Measurements from ENCODE around the gene MSI2. TPM values are rescaled to one million over a fixed set of nuclear protein-coding genes. Genes with fewer than 3 reads are reported as not detected.

The MSI2 gene
- total RNA-seq, 1 donor = 23.2 TPM

DNA sequence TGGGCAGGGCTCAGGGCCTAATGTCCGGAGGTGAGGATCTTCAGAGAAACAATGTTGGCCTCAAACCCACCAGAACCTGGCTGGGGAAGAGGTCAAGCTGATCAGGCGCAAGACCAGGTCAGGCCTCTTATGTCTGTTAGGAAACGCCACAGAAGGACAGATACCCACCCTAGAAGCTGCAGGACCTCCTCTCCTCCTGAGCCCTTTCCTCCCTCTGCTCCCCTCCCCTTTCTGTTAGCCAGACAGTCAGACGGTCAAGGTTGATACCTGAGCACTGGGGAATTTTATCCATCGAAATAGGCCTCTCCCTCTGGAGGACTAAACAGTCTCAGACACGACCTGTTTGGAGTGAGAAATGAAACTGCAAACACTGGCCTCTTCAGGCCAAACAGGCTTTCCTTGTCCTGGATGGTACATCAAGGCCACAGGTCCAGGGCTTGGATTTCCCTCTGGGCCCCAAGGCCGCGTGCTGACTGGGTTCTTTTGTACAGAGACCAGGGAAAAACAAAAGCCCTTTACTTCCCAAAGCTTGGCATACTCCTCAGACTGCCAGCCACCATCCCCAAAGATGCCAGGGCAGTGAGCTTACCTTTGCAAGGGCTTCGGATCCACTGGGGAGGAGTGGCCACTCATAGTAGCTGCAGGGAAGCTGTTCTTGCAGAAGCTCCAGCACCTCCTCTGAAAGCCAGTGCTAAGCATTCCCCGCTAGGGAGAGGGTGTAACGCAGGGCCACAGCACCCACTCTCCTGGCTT is 353.0 kb downstream of the MSI2 start:
- TF ChIP-seq, protein P1, sequence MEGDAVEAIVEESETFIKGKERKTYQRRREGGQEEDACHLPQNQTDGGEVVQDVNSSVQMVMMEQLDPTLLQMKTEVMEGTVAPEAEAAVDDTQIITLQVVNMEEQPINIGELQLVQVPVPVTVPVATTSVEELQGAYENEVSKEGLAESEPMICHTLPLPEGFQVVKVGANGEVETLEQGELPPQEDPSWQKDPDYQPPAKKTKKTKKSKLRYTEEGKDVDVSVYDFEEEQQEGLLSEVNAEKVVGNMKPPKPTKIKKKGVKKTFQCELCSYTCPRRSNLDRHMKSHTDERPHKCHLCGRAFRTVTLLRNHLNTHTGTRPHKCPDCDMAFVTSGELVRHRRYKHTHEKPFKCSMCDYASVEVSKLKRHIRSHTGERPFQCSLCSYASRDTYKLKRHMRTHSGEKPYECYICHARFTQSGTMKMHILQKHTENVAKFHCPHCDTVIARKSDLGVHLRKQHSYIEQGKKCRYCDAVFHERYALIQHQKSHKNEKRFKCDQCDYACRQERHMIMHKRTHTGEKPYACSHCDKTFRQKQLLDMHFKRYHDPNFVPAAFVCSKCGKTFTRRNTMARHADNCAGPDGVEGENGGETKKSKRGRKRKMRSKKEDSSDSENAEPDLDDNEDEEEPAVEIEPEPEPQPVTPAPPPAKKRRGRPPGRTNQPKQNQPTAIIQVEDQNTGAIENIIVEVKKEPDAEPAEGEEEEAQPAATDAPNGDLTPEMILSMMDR (IDR thresholded peaks at IDR 0.05; ENCODE audit: extremely low read depth, low read depth, low read length) = no peak
- H3K4me2 ChIP-seq (ENCODE audit: insufficient read depth, low read length) = no peak overlapping the region
- no peaks in the 10 kb centered on the region for H4K20me1 ChIP-seq (ENCODE audit: insufficient read depth, low read length)
- no peaks in the 10 kb centered on the region for H3K9me3 ChIP-seq (ENCODE audit: low read depth, low read length)
- no peak overlapping the region for H3K27ac ChIP-seq (ENCODE audit: low read depth, low read length)
- H3K4me3 ChIP-seq (ENCODE audit: insufficient read depth, low read length) = no peak overlapping the region
- no peaks in the 10 kb centered on the region for H3K4me1 ChIP-seq (ENCODE audit: insufficient read depth, low read length)
- H2AFZ ChIP-seq (ENCODE audit: low read length) = no peak overlapping the region
- DNase-seq (ENCODE audit: insufficient read length, low spot score, missing footprints) = peak; percentile 31
- H3K27me3 ChIP-seq (ENCODE audit: insufficient read depth, low read length) = no peaks in the 10 kb centered on the region
- H3K36me3 ChIP-seq (ENCODE audit: insufficient read depth, low read length) = no peaks in the 10 kb centered on the region
- H3K79me2 ChIP-seq (ENCODE audit: insufficient read depth, low read length) = no peaks in the 10 kb centered on the region

DNA sequence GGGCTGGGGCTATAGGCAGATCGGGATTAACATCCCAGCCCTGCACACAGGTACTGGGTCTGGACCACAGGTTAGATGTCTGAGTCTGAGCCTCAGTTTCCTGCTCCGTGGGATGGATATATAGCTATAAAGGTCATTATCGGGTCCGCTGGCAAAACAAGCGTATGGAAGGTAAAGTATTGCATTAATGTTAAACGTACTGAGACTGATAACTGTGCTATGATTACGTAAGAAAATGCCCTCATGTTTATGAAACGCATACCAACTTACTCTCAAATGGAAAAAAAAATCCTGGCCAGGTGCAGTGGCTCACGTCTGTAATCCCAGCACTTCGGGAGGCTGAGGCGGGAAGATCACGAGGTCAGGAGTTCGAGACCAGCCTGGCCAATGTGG is 353.6 kb downstream of the MSI2 start:
- no peaks in the 10 kb centered on the region for H3K36me3 ChIP-seq (ENCODE audit: insufficient read depth, low read length)

DNA sequence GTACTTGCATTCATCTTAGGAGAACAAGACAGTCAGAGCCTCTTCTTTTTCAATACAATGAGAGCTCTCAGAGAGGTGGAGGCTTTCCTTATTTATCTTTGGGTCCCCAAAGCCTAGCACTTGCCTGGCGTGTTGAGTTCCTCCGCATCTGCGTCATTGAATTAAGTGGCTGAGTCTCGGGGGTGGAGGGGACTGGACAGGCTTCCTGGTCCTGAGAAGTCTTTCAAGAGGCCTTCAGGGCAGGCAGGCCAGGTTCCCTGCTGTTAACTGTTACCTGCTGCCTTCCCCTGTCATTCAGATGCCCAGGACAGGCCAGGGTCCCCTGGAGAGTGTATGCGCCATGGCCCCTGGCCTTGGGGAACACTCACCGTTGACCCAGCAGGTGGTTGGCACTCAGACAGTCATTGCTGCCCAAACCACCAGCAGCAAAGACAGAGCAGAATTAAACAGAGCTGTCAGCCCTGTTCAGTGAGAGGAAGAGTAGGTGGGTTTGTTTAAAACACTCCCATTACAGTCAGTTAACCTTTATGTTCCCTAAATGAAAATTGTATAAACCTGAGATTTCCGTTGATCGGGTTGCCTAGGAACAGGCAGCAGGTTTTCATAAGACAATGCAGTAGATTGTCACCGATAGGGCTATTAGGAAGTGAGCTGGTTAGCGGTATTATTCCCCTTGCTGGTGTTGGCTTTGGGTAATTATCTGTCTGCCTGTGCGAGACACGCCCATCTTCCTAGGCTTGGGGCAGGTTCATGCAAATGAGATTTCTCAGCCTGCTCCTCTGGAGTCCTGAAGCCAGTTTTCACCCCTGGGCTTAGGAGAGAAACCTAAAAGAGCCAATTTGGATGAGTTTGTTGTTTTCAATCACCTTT is 356.1 kb downstream of the MSI2 start:
- TF ChIP-seq, protein P1 (IDR thresholded peaks at IDR 0.05; ENCODE audit: extremely low read depth, low read depth, low read length) = no peak
- no peaks in the 10 kb centered on the region for H3K27me3 ChIP-seq (ENCODE audit: insufficient read depth, low read length)
- H3K79me2 ChIP-seq (ENCODE audit: insufficient read depth, low read length) = no peaks in the 10 kb centered on the region
- no peaks in the 10 kb centered on the region for H3K9me3 ChIP-seq (ENCODE audit: low read depth, low read length)
- no peak overlapping the region for H3K27ac ChIP-seq (ENCODE audit: low read depth, low read length)
- peak; percentile 39 for DNase-seq (ENCODE audit: insufficient read length, low spot score, missing footprints)
- no peaks in the 10 kb centered on the region for H3K36me3 ChIP-seq (ENCODE audit: insufficient read depth, low read length)
- H2AFZ ChIP-seq (ENCODE audit: low read length) = no peak overlapping the region
- H3K4me1 ChIP-seq (ENCODE audit: insufficient read depth, low read length) = no peaks in the 10 kb centered on the region
- H3K4me3 ChIP-seq (ENCODE audit: insufficient read depth, low read length) = no peak overlapping the region
- no peaks in the 10 kb centered on the region for H4K20me1 ChIP-seq (ENCODE audit: insufficient read depth, low read length)
- no peak overlapping the region for H3K4me2 ChIP-seq (ENCODE audit: insufficient read depth, low read length)

More for the DNA sequence above, 353.6 kb downstream of the MSI2 start:
- TF ChIP-seq, protein P1 (IDR thresholded peaks at IDR 0.05; ENCODE audit: extremely low read depth, low read depth, low read length) = no peak
- H2AFZ ChIP-seq (ENCODE audit: low read length) = no peak overlapping the region
- peak; percentile 59 for DNase-seq (ENCODE audit: insufficient read length, low spot score, missing footprints)
- H3K4me1 ChIP-seq (ENCODE audit: insufficient read depth, low read length) = no peaks in the 10 kb centered on the region
- H3K27me3 ChIP-seq (ENCODE audit: insufficient read depth, low read length) = no peaks in the 10 kb centered on the region
- no peak overlapping the region for H3K4me2 ChIP-seq (ENCODE audit: insufficient read depth, low read length)
- H3K4me3 ChIP-seq (ENCODE audit: insufficient read depth, low read length) = no peak overlapping the region
- H3K79me2 ChIP-seq (ENCODE audit: insufficient read depth, low read length) = no peaks in the 10 kb centered on the region
- no peaks in the 10 kb centered on the region for H3K9me3 ChIP-seq (ENCODE audit: low read depth, low read length)
- no peaks in the 10 kb centered on the region for H4K20me1 ChIP-seq (ENCODE audit: insufficient read depth, low read length)
- no peak overlapping the region for H3K27ac ChIP-seq (ENCODE audit: low read depth, low read length)

DNA sequence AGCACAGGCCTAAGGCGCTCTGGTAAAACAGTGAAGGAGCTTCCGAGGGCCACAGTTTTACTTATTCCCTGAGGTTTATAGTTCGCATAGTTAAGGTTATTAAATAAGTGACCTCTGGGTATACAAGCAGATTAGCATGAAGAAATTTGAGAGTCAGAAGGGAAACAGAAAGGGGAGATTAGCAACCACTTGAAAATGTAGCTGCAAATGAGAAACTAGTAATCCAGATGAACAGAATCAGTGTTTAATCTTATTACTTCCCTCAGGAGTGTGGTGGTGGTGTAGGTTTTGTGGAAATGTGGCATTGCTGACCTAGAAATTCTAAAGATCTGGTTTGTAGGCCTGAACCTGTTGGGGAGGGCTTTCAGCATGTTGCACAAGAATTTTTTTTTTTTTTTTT is 358.4 kb downstream of the MSI2 start:
- peak; percentile 19 for DNase-seq (ENCODE audit: insufficient read length, low spot score, missing footprints)
- TF ChIP-seq, protein P1 (IDR thresholded peaks at IDR 0.05; ENCODE audit: extremely low read depth, low read depth, low read length) = no peak
- no peak overlapping the region for H3K4me2 ChIP-seq (ENCODE audit: insufficient read depth, low read length)
- H3K79me2 ChIP-seq (ENCODE audit: insufficient read depth, low read length) = no peaks in the 10 kb centered on the region
- no peak overlapping the region for H3K27ac ChIP-seq (ENCODE audit: low read depth, low read length)
- no peaks in the 10 kb centered on the region for H3K9me3 ChIP-seq (ENCODE audit: low read depth, low read length)
- no peak overlapping the region for H2AFZ ChIP-seq (ENCODE audit: low read length)
- no peaks in the 10 kb centered on the region for H3K27me3 ChIP-seq (ENCODE audit: insufficient read depth, low read length)
- no peaks in the 10 kb centered on the region for H3K36me3 ChIP-seq (ENCODE audit: insufficient read depth, low read length)
- no peak overlapping the region for H3K4me3 ChIP-seq (ENCODE audit: insufficient read depth, low read length)
- no peaks in the 10 kb centered on the region for H4K20me1 ChIP-seq (ENCODE audit: insufficient read depth, low read length)
- peaks cover under 1% of the 10 kb centered on the region for H3K4me1 ChIP-seq (ENCODE audit: insufficient read depth, low read length)
